AG09319 (cell line): ENCODE results near the gene FKBP5.

Experiments used
- DNase-seq: peaks from one replicate; pipeline ENCODE4 v3.0.0-alpha.2; 2010; ENCODE audit warnings: low read depth; ENCODE audit errors: extremely low read depth
- CTCF ChIP-seq: IDR thresholded peaks from 2 replicates; pipeline ENCODE4 v1.5.1; 2011; ENCODE audit warnings: low read depth, mild to moderate bottlenecking, inconsistent platforms, low read length, moderate library complexity

Gene FKBP5

GRCh38 chr6:35532126-35532525 is 156.6 kb downstream of the FKBP5 start:
- no peak for TF ChIP-seq CTCF
- no peak for DNase-seq

GRCh38 chr6:35524380-35525020 is 164.2 kb downstream of the FKBP5 start:
- no peak for TF ChIP-seq CTCF
- no peak for DNase-seq
